Stomach (tissue), 9 donors: Measurements from ENCODE around the gene TEKTIP1. TPM values are rescaled to one million over a fixed set of nuclear protein-coding genes. Genes with fewer than 3 reads are reported as not detected.

Source experiments
- DNase-seq, 2 donors: peaks; one replicate each; pipeline versions ENCODE4 v3.0.0 to v3.0.0-alpha.2; 2013 to 2019
- H3K27ac ChIP-seq, 5 donors: fragments of 200-600 bp in 4 of 5; sonication (generic) in 4 of 5; one replicate each; pipeline ENCODE4 v1.5.1; 2013 to 2019; ENCODE audit warnings: mild to moderate bottlenecking in 1 of 5, moderate library complexity in 1 of 5
- H3K27me3 ChIP-seq, 3 donors: fragments of 200-600 bp; sonication (generic); one replicate each; pipeline ENCODE4 v1.5.1; 2017 to 2019; ENCODE audit warnings: mixed run types in 1 of 3
- H3K36me3 ChIP-seq, 4 donors: fragments of 200-600 bp; sonication (generic); 1 replicate in 3 of 4; 2 replicates in 1 of 4; pipeline ENCODE4 v1.5.1; 2016 to 2019
- H3K4me1 ChIP-seq, 4 donors: fragments of 200-600 bp; sonication (generic); one replicate each; pipeline ENCODE4 v1.5.1; 2016 to 2019
- H3K4me3 ChIP-seq, 4 donors: fragments of 200-600 bp; sonication (generic) in 3 of 4; one replicate each; pipeline ENCODE4 v1.5.1; 2016 to 2019; ENCODE audit warnings: mild to moderate bottlenecking in 1 of 4
- H3K9me3 ChIP-seq, 4 donors: fragments of 200-600 bp; sonication (generic); one replicate each; pipeline ENCODE4 v1.5.1; 2016 to 2019
- EP300 ChIP-seq: sonication (generic); formaldehyde crosslinking; IDR thresholded peaks from one replicate; pipeline ENCODE4 v1.6.1; 2017; ENCODE audit warnings: antibody characterized with exemption
- POLR2A ChIP-seq, 4 donors: fragments of 450-650 bp; IDR thresholded peaks; one replicate each; pipeline ENCODE4 v1.6.1; 2016; ENCODE audit warnings: antibody characterized with exemption in 4 of 4, control low read depth in 2 of 4, mild to moderate bottlenecking in 1 of 4, moderate library complexity in 1 of 4
- POLR2AphosphoS5 ChIP-seq, 3 donors: sonication (generic); formaldehyde crosslinking; IDR thresholded peaks; one replicate each; pipeline ENCODE4 v1.6.1; 2016; ENCODE audit warnings: antibody characterized with exemption in 3 of 3
- WGBS, 5 donors: extraction: QIAGEN DNeasy Blood & Tissue Kit in 3 of 5; methylation state at CpG; one replicate each; pipeline versions ENCODE4 v1.1.5 to v1.1.7; 2013 to 2018; 5-methylcytosine and 5-hydroxymethylcytosine counted together
- intact Hi-C: fragments of 100-400 bp; cut with DNase I; formaldehyde crosslinking; loops from one replicate; pipeline ENCODE4 v1.15.1; 2023; ENCODE audit warnings: low total_unique reads
- polyA plus RNA-seq, 3 donors: library from polyadenylated mRNA; stranded (reverse); fragments of 200-250 nt; gene quantifications; one replicate each; pipeline ENCODE4 v1.2.3, GENCODE V29; 2013
- total RNA-seq, 5 donors: library from RNA; depleted of rRNA; stranded (reverse); fragments of >200 nt; gene quantifications; one replicate each; pipeline versions ENCODE4 v1.1.0 to v1.2.3, GENCODE V29; 2014 to 2016
- TF ChIP-seq, protein P1 (sequence below), 7 experiments: fragments of 450-650 bp in 4 of 7; fragments of 200-600 bp in 3 of 7; sonication (generic) in 3 of 7; IDR thresholded peaks; one replicate each; pipeline ENCODE4 v1.5.1; 2016 to 2019; ENCODE audit warnings: antibody characterized with exemption in 7 of 7, control low read depth in 2 of 7, mild to moderate bottlenecking in 1 of 7
- donor health status: healthy with polysubstance abuse.
- donor health status: Bipolar disorder and iron deficiency.
- donor health status: healthy.

The TEKTIP1 gene
- total and polyA plus RNA-seq, 8 donors = 0.28 to 1.00 TPM; not detected in 6

DNA sequence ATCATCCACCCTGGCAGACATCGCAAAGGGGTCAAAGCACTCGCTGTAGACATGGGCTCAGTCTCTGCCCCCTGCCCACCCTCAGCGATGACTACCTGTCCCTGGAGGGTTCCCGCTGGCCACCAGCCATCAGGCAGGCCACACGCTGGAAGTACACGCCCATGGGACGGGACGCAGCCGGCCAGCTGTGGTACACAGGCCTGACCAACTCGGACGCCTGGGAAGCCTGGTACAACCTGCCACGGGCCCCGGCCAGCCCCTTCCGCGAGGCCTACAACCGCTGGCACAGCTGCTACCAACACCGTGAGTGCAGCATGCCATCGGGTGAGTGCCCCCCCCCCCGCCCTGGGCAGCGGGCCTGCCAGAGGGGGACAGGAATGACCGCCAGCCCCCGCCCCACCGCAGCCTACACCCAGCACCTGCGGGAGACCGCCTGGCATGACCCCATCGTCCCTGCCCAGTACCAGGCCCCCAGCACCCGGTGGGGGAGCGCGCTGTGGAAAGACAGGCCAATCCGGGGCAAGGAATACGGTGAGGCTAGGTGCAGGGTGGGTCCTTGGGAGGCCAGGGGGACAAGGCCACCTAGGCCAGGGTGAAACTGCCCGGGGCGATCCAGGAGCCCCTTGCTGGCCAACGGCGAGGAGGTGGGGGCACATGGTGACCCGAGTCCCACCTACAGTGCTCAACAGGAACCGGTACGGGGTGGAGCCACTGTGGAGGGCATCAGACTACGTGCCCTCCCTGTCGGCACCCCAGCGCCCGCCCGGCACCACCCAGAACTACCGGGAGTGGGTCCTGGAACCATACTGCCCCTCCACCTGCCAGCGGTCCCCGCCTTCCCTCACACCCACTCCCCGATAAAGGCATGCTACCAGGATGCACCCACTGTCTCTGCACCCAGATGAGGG, 4.4 kb downstream of the TEKTIP1 start:
- intact Hi-C loops = loop anchor here (10.0 kb wide), 1 partner anchor 71 kb away; no protein-coding TSS in a partner anchor
- no peaks in the 10 kb centered on the region for H3K27me3 ChIP-seq
- peaks cover 8 to 56% (median 46%) of the 10 kb centered on the region in 4 donors for H3K36me3 ChIP-seq
- H3K4me3 ChIP-seq = no peak overlapping the region
- TF ChIP-seq EP300 (no peak), POLR2A (IDR thresholded peaks at IDR 0.05) (no peak), POLR2AphosphoS5 (IDR thresholded peaks at IDR 0.05) (no peak)
- TF ChIP-seq, protein P1, sequence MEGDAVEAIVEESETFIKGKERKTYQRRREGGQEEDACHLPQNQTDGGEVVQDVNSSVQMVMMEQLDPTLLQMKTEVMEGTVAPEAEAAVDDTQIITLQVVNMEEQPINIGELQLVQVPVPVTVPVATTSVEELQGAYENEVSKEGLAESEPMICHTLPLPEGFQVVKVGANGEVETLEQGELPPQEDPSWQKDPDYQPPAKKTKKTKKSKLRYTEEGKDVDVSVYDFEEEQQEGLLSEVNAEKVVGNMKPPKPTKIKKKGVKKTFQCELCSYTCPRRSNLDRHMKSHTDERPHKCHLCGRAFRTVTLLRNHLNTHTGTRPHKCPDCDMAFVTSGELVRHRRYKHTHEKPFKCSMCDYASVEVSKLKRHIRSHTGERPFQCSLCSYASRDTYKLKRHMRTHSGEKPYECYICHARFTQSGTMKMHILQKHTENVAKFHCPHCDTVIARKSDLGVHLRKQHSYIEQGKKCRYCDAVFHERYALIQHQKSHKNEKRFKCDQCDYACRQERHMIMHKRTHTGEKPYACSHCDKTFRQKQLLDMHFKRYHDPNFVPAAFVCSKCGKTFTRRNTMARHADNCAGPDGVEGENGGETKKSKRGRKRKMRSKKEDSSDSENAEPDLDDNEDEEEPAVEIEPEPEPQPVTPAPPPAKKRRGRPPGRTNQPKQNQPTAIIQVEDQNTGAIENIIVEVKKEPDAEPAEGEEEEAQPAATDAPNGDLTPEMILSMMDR (IDR thresholded peaks at IDR 0.05) = no peak
- peak in 1 of 2 donors; percentile 79 for DNase-seq
- 34 to 70% (median 60%) methylated on average over 18 to 47 of the region's 47 CpGs for WGBS, 5 donors
- peaks cover 8 to 33% (median 21%) of the 10 kb centered on the region in 4 donors for H3K4me1 ChIP-seq
- no peaks in the 10 kb centered on the region for H3K9me3 ChIP-seq
- peak overlapping the region; percentile 12 to 61 (median 42) for H3K27ac ChIP-seq

DNA sequence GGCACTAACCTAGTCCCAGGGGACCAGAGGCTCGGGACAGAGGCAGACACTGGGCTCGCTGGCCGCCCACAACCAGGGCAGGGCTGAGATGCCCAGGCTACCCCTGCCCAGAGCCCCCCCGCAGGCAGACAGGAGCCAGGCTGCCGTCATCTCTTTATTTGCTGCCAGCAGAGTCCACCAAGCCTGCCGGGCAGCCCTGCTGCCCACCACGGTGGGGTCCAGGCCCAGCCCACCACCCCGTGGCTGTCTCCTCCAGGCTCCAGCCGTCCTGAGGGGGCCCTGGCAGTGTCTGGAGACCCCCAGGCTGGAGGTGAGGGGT, 5.0 kb downstream of the TEKTIP1 start:
- intact Hi-C loops = loop anchor here (10.0 kb wide), 1 partner anchor 71 kb away; no protein-coding TSS in a partner anchor
- H3K27ac ChIP-seq = peak overlapping the region in 1 of 5 donors; percentile 61
- H3K27me3 ChIP-seq = no peaks in the 10 kb centered on the region
- no peak overlapping the region for H3K4me3 ChIP-seq
- no peak for DNase-seq
- peaks cover 8 to 36% (median 21%) of the 10 kb centered on the region in 4 donors for H3K4me1 ChIP-seq
- WGBS, 5 donors = 61 to 86% (median 72%) methylated on average over 4 to 9 of the region's 9 CpGs
- TF ChIP-seq, protein P1 (IDR thresholded peaks at IDR 0.05) = no peak
- TF ChIP-seq POLR2AphosphoS5 (IDR thresholded peaks at IDR 0.05) (no peak), POLR2A (IDR thresholded peaks at IDR 0.05) (no peak), EP300 (no peak)
- H3K9me3 ChIP-seq = no peaks in the 10 kb centered on the region
- peaks cover 8 to 55% (median 48%) of the 10 kb centered on the region in 4 donors for H3K36me3 ChIP-seq

DNA sequence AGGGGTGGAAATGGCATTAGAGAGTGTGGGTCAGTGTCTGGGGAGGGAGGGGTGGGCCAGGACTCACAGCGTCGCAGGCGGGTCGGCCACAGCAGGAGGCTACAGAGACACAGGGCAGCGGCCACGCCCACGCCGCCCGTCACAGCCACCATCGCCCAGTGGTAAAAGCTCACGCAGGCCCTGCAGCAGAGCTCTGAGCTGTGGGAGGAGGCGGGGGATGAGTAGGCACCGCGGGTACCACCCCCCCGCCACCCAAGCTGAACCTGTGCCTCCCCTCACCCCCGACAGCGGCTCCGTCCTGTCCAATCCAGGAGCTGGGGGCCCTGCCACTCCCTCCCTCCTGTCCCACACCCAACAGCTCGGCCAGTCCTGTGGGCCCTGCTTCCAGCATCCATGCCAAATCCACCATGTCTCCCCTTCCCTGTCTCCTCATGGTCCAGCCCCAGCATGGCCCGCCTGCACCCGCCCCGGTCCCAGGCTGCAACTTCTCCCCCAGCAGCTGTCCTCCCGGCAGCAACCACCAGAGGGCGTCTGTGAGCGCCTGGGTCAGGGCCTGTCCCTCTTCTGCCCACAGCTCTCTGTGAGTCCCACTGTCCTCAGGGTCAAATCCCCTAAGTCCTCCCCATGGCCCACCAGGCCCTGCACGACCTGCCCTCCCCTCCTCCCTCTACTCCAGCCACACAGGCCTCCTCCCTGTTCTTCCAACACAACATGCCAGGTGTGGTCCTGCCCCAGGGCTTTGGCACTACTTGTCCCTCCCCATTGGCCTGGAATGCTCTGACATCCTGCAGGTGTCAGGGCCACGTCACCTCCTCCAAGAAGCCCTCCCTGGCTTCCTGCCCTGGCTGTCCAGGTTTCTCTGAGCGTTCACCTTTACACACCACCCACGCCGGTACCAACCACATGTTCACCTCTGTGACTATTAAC, 6.0 kb downstream of the TEKTIP1 start:
- DNase-seq = peak; percentile 75 to 82
- Histone ChIP-seq H3K27ac (no peak overlapping the region), H3K36me3 (peaks cover 8 to 62% (median 53%) of the 10 kb centered on the region in 4 donors)

More for the DNA sequence above, 6.0 kb downstream of the TEKTIP1 start:
- no peaks in the 10 kb centered on the region for H3K9me3 ChIP-seq
- H3K27me3 ChIP-seq = no peaks in the 10 kb centered on the region
- H3K4me3 ChIP-seq = no peak overlapping the region
- intact Hi-C loops = loop anchor here (10.0 kb wide), 1 partner anchor 70 kb away; no protein-coding TSS in a partner anchor
- WGBS, 5 donors = 43 to 67% (median 49%) methylated on average over 16 to 30 of the region's 30 CpGs
- H3K4me1 ChIP-seq = peaks cover 8 to 36% (median 21%) of the 10 kb centered on the region in 4 donors
- TF ChIP-seq POLR2AphosphoS5 (IDR thresholded peaks at IDR 0.05) = no peak
- TF ChIP-seq EP300 = no peak
- TF ChIP-seq, protein P1 (IDR thresholded peaks at IDR 0.05) = peak in 6 of 7 experiments; percentile 74 to 96 (median 94)
- no peak for TF ChIP-seq POLR2A (IDR thresholded peaks at IDR 0.05)
